A673 (cell line): ENCODE results near the gene BCL2A1.

Experiments
- CTCF ChIP-seq: fragments of 300-800, 200-600 bp; sonication (generic); conservative IDR thresholded peaks from 2 replicates; pipeline ENCODE4 v1.5.1; 2017; ENCODE audit warnings: low read depth, mild to moderate bottlenecking, antibody characterized with exemption, low read length, moderate library complexity, mixed read lengths
- EZH2 ChIP-seq: fragments of 200-600 bp; sonication (generic); IDR thresholded peaks from 2 replicates; pipeline ENCODE4 v1.6.1; 2017; ENCODE audit warnings: borderline replicate concordance, low read depth, mild to moderate bottlenecking, mixed read lengths, antibody characterized with exemption, low read length; ENCODE audit not compliant: poor library complexity, severe bottlenecking

- TF ChIP-seq CTCF (no peak), EZH2 (no peak)
These were observed 54.4 kb downstream of the BCL2A1 start for GRCh38 chr15:79916502-79917132.
